T-helper 2 cell treated with Interferon-gamma antibody and Interleukin-4, amounts not matched to agents 5 μg/mL and 100 μg/mL, for 36 hours (primary cell): ENCODE results near the gene CYB561.

Source experiments
- DNase-seq: peaks from one replicate; pipeline ENCODE4 v3.0.0; 2021; ENCODE audit warnings: low spot score
- H3K27ac Mint-ChIP-seq: one replicate; pipeline ENCODE4 v1.8.0; 2021; ENCODE audit warnings: mild to moderate bottlenecking, mixed read lengths
- H3K27me3 Mint-ChIP-seq: one replicate; pipeline ENCODE4 v1.8.0; 2021; ENCODE audit warnings: low read depth, mixed read lengths
- H3K36me3 Mint-ChIP-seq: one replicate; pipeline ENCODE4 v1.8.0; 2021; ENCODE audit warnings: low read depth, mixed read lengths
- H3K4me1 Mint-ChIP-seq: one replicate; pipeline ENCODE4 v1.8.0; 2021; ENCODE audit warnings: low read depth, mixed read lengths
- H3K4me3 Mint-ChIP-seq: one replicate; pipeline ENCODE4 v1.8.0; 2022; ENCODE audit warnings: mild to moderate bottlenecking, moderate library complexity, mixed read lengths
- H3K9me3 Mint-ChIP-seq: one replicate; pipeline ENCODE4 v1.8.0; 2021; ENCODE audit warnings: mixed read lengths

CYB561 gene

GRCh38 chr17:63439687-63440086 lies 6.4 kb downstream of the CYB561 start:
- Mint-ChIP-seq H3K27me3 (peaks cover 7% of the 10 kb centered on the region), H3K36me3 (no peaks in the 10 kb centered on the region), H3K27ac (peak overlapping the region; percentile 83), H3K9me3 (no peaks in the 10 kb centered on the region), H3K4me1 (peaks cover 28% of the 10 kb centered on the region), H3K4me3 (peak overlapping the region; percentile 64)
- DNase-seq: peak; percentile 8

GRCh38 chr17:63438092-63439051 lies 7.7 kb downstream of the CYB561 start:
- H3K4me1 Mint-ChIP-seq: peaks cover 29% of the 10 kb centered on the region
- DNase-seq: no peak
- peak overlapping the region; percentile 71 for H3K27ac Mint-ChIP-seq
- no peak overlapping the region for H3K4me3 Mint-ChIP-seq
- no peaks in the 10 kb centered on the region for H3K36me3 Mint-ChIP-seq
- no peaks in the 10 kb centered on the region for H3K9me3 Mint-ChIP-seq
- H3K27me3 Mint-ChIP-seq: no peaks in the 10 kb centered on the region

- H3K36me3 Mint-ChIP-seq: no peaks in the 10 kb centered on the region
- peaks cover 33% of the 10 kb centered on the region for H3K4me1 Mint-ChIP-seq
- no peak overlapping the region for H3K4me3 Mint-ChIP-seq
- no peaks in the 10 kb centered on the region for H3K9me3 Mint-ChIP-seq
- H3K27ac Mint-ChIP-seq: peak overlapping the region; percentile 10
- H3K27me3 Mint-ChIP-seq: no peaks in the 10 kb centered on the region
- DNase-seq: no peak
Measured at GRCh38 chr17:63437287-63438091, 8.6 kb downstream of the CYB561 start.

GRCh38 chr17:63436523-63437110 lies 9.5 kb downstream of the CYB561 start:
- Mint-ChIP-seq H3K27ac (peak overlapping the region; percentile 10), H3K36me3 (no peaks in the 10 kb centered on the region), H3K9me3 (no peaks in the 10 kb centered on the region), H3K4me3 (no peak overlapping the region), H3K27me3 (no peaks in the 10 kb centered on the region), H3K4me1 (peaks cover 33% of the 10 kb centered on the region)
- no peak for DNase-seq

GRCh38 chr17:63435681-63436522 lies 10.2 kb downstream of the CYB561 start:
- Mint-ChIP-seq H3K4me1 (peaks cover 31% of the 10 kb centered on the region), H3K4me3 (no peak overlapping the region), H3K27me3 (no peaks in the 10 kb centered on the region), H3K27ac (no peak overlapping the region), H3K36me3 (no peaks in the 10 kb centered on the region), H3K9me3 (no peaks in the 10 kb centered on the region)
- no peak for DNase-seq

- Mint-ChIP-seq H3K4me1 (peaks cover 22% of the 10 kb centered on the region), H3K27ac (peak overlapping the region; percentile 72), H3K36me3 (no peaks in the 10 kb centered on the region), H3K9me3 (no peaks in the 10 kb centered on the region), H3K4me3 (peak overlapping the region; percentile 54), H3K27me3 (no peaks in the 10 kb centered on the region)
- no peak for DNase-seq
Measured at GRCh38 chr17:63434951-63435571, 11.0 kb downstream of the CYB561 start.

GRCh38 chr17:63433746-63434591 lies 12.1 kb downstream of the CYB561 start:
- Mint-ChIP-seq H3K9me3 (no peaks in the 10 kb centered on the region), H3K4me3 (no peak overlapping the region), H3K36me3 (no peaks in the 10 kb centered on the region), H3K27me3 (no peaks in the 10 kb centered on the region), H3K4me1 (peaks cover 14% of the 10 kb centered on the region), H3K27ac (no peak overlapping the region)
- DNase-seq: no peak

- Mint-ChIP-seq H3K36me3 (no peaks in the 10 kb centered on the region), H3K4me3 (no peak overlapping the region), H3K9me3 (no peaks in the 10 kb centered on the region), H3K27me3 (no peaks in the 10 kb centered on the region), H3K4me1 (peaks cover 29% of the 10 kb centered on the region), H3K27ac (no peak overlapping the region)
- DNase-seq: no peak
Measured at GRCh38 chr17:63431939-63432804, 13.9 kb downstream of the CYB561 start.

GRCh38 chr17:63431618-63431938 lies 14.5 kb downstream of the CYB561 start:
- H3K4me1 Mint-ChIP-seq: peaks cover 35% of the 10 kb centered on the region
- no peaks in the 10 kb centered on the region for H3K9me3 Mint-ChIP-seq
- H3K27ac Mint-ChIP-seq: no peak overlapping the region
- no peak for DNase-seq
- H3K36me3 Mint-ChIP-seq: no peaks in the 10 kb centered on the region
- no peak overlapping the region for H3K4me3 Mint-ChIP-seq
- peaks cover 2% of the 10 kb centered on the region for H3K27me3 Mint-ChIP-seq

GRCh38 chr17:63430223-63430622 lies 15.9 kb downstream of the CYB561 start:
- no peak overlapping the region for H3K4me3 Mint-ChIP-seq
- no peak for DNase-seq
- H3K27ac Mint-ChIP-seq: no peak overlapping the region
- no peaks in the 10 kb centered on the region for H3K9me3 Mint-ChIP-seq
- H3K27me3 Mint-ChIP-seq: peaks cover 4% of the 10 kb centered on the region
- peaks cover 35% of the 10 kb centered on the region for H3K4me1 Mint-ChIP-seq
- no peaks in the 10 kb centered on the region for H3K36me3 Mint-ChIP-seq

- H3K27me3 Mint-ChIP-seq: peaks cover 4% of the 10 kb centered on the region
- no peaks in the 10 kb centered on the region for H3K9me3 Mint-ChIP-seq
- H3K36me3 Mint-ChIP-seq: no peaks in the 10 kb centered on the region
- H3K27ac Mint-ChIP-seq: no peak overlapping the region
- peaks cover 32% of the 10 kb centered on the region for H3K4me1 Mint-ChIP-seq
- H3K4me3 Mint-ChIP-seq: no peak overlapping the region
- no peak for DNase-seq
Measured at GRCh38 chr17:63429766-63430165, 16.3 kb downstream of the CYB561 start.

GRCh38 chr17:63426917-63427308 lies 19.2 kb downstream of the CYB561 start:
- no peak for DNase-seq
- H3K27ac Mint-ChIP-seq: no peak overlapping the region

More at GRCh38 chr17:63426917-63427308, 19.2 kb downstream of the CYB561 start:
- Mint-ChIP-seq H3K36me3 (no peaks in the 10 kb centered on the region), H3K27me3 (peaks cover 14% of the 10 kb centered on the region), H3K4me3 (no peak overlapping the region), H3K4me1 (peaks cover 25% of the 10 kb centered on the region), H3K9me3 (no peaks in the 10 kb centered on the region)
